GM18508 (cell line): Measurements from ENCODE around the gene PFKFB1.

Experiments used
- ATAC-seq: cut with Tn5 transposase; IDR thresholded peaks from one replicate; pipeline ENCODE4 v1.9.1; 2021; ENCODE audit warnings: moderate number of reproducible peaks; ENCODE audit not compliant: insufficient read depth, unreplicated experiment

The PFKFB1 gene

GRCh38 chrX:54928876-54929275 lies 65.1 kb downstream of the PFKFB1 start:
- no peak for ATAC-seq

- ATAC-seq = no peak
These were observed 67.0 kb downstream of the PFKFB1 start for GRCh38 chrX:54926978-54927377.

- ATAC-seq = no peak
These were observed 70.6 kb downstream of the PFKFB1 start for GRCh38 chrX:54923376-54923775.

GRCh38 chrX:54922547-54922946 lies 71.4 kb downstream of the PFKFB1 start:
- ATAC-seq = no peak

- ATAC-seq = no peak
These were observed 72.5 kb downstream of the PFKFB1 start for GRCh38 chrX:54921427-54922021.

GRCh38 chrX:54920610-54921426 lies 73.2 kb downstream of the PFKFB1 start, which contains the start of gene TRO:
Gene TRO, plus strand, starts transcription at chrX:54920824. Its CDS starts 1,423 bp downstream, at chrX:54922247.
- ATAC-seq = no peak

GRCh38 chrX:54909941-54910340 lies 84.0 kb downstream of the PFKFB1 start:
- no peak for ATAC-seq

- no peak for ATAC-seq
These were observed 99.8 kb downstream of the PFKFB1 start for GRCh38 chrX:54894159-54894558.

GRCh38 chrX:54891573-54891972 lies 102.4 kb downstream of the PFKFB1 start:
- ATAC-seq = no peak

- no peak for ATAC-seq
These were observed 108.2 kb downstream of the PFKFB1 start for GRCh38 chrX:54885740-54886139.
